Renal cortical epithelial cell (primary cell): Measurements from ENCODE around the gene CDH5. TPM values are rescaled to one million over a fixed set of nuclear protein-coding genes. Genes with fewer than 3 reads are reported as not detected.
A peak's percentile ranks its signal among the peaks of the same experiment; 100 is the strongest.

Experiments used
- DNase-seq: peaks from one replicate; pipeline ENCODE4 v3.0.0-alpha.2; 2011; ENCODE audit warnings: low read depth
- total RNA-seq: library from RNA; depleted of rRNA; stranded (reverse); fragments of >200 nt; gene quantifications from 2 replicates; pipeline ENCODE4 v1.2.3, GENCODE V29; 2014

The CDH5 gene
- total RNA-seq, 1 donor from 2014 or later: 0.65 TPM

DNA sequence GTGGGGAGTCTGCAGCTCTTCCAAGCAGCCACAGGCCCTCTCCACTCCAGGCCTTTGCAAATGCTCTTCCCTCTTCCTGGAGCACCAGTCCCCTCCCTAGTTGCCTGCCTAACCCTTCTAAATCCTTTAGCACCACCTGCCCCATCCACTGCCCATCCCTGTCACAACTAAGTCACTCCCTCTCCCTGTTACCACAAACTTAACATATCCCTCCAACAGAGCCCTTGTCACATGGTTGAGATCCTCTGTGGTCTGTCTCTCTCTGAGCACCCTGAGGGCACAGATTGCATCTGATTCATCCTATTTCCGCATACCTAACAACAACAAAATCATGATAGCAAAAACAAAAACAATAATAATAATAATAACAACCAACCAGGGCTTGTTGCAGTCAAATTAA, 49.6 kb downstream of the CDH5 start:
- DNase-seq: no peak

DNA sequence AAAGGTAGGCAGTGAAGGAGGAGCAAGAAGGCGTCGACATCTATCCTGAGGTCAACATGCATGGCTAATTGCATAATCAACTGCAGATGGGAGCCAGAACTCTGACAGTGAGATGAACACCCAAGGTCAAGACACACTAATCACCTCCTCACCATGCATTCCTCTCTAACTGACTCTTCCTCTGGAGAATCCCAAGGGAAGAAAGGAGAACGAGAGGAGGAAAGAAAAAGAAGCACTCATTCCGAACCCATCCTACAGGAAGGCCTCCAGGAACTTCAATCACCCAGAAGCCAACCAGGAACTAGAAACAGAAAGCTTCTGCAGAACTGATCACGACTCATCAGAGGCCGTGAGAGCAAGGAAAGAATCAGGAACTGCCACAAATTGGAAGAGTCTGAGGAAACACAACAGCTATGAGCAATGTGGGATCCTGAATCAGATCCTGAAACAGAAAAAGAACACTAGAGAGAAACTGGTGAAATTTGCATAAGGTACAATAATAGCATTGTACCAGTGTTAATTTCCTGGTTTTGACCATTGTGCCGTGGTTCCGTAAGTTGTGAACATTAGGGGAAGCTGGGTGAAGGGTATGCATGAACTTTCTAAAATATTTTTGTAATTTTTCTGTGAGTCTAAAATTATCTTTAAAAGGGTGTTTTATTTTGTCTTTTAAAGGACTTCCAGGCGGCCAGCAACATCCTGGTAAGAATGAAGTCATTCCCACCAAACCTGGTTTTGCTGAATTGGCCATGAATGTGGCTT, 50.6 kb downstream of the CDH5 start:
- DNase-seq: peak; percentile 74

DNA sequence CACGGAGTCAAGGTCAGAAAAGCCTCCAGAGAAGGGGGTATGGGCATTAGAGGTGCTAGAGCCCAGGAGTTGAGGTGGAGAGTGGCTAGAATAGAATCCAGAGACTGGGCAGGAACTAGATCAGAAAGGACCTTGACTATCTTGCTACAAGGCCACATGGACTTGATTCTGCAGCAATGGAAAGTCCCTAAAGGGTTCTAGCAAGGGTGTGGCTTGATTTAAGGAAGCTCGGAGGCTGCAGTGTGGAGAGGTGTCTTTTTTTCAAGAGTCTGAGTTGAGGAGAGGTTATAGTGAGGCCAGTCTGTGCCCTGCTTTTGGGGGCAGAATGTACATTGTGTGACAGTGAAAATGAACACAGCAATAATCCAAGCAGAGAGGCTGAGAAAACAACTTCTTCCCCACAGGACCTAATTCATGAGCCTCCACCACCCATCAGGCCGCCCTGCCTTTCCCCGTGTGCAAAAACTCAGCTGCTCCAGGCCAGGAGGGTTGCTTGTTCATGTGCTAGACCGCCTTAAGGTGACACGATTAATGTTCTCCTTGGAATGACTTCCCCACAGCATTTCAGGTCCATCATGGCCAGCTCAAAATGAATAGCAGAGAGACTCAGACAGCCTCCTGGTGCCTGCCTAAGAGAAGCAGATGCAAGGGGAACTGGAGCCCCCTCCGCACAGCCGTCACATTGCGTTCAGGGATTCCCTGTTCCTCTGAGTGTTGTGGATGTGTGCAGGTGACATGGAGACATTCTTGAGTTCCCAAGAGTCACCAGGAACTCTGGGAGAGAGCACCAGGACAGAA, 51.9 kb downstream of the CDH5 start:
- DNase-seq: no peak

DNA sequence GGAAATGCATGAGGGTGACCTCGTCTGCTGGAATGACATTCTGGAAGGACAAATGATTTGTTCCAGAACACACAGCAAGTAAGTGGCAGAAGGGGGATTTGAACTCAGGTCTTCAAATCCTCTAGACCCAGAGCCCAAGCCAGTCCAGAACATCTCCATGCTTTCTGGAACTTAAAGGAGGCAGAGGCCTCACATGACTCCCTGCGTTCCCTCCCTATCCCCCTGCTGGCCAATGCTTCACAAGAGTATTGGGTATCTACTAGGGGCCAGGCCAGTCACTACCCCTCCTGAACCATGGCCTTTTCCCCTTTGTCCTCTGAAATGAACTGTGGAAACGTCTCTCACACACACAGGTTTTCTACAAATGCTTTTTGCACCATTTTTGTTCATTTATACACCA, 53.0 kb downstream of the CDH5 start:
- DNase-seq: no peak

DNA sequence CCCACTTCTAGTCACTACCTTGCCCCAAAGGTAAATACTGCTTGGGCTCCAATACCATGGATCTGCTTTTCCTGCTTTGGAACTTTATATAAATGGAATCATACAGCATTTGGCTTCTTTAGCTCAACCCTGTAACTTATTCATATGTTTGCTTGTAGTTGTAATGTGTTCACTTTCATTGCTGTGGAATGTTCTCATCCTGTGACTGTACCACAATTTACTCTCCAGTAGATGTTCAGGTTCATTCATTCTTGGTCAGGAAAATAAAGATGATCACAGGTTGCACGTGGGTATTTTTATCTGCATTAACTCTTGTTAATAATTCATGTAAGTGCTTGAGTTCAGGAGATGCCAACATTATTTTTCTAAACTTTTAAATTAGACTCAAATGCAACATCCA, 53.9 kb downstream of the CDH5 start:
- peak; percentile 83 for DNase-seq

DNA sequence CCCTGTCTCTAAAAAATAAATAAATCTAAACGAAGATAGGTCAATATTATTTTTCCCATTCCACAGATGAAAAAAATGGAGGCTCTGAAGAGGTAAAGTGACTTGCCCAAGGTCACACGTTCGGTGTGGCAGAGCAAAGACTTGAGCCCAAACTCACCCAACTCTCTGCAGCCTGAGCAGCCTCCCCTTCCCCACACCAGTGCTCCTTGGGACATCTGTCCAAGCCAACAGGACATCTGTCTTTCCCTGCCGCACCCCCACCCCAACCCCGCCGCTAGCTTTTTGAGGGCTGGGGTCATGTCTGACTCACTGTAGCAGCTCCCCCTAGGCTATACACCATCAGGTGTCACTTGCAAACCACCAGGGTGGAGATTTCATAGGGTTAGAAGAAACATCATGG, 55.4 kb downstream of the CDH5 start:
- DNase-seq: no peak

DNA sequence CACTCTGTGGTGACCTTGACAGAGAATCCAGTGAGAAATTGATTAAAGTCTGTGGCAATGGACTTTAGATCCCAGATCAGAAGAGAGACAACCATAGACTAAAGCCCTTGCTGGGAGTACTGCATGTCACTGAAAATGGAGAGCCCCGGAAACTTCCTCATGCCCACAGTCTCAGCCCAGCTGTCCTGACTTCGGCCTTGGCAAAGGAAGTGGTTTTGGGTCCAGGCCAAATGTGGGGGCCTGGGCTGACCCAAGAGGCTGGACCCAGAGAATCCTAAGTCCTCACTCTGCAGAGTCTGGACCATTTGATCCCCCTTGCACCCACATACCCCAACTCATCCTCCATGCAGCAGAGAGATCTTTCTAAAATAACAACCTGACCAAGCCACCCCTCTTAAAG, 55.9 kb downstream of the CDH5 start:
- DNase-seq: no peak

DNA sequence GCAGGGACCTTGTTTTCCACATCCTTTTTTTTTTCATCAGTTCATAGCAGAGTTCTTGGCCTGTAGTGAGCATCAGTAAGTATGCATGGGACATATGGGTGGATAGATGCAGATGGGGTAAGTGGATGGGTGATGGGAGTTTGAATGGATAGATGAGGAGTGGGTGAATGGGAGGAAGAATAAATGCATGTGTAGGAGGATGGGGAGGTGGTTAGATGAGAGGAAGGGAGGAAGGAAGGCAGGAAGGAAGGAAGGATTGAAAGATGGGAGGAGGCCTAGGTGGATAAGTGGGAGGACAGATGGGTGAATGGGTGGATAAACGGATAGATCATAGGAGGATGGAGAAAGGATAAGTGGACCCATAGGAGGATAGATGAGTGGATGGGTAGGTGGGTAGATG, 56.7 kb downstream of the CDH5 start:
- no peak for DNase-seq

DNA sequence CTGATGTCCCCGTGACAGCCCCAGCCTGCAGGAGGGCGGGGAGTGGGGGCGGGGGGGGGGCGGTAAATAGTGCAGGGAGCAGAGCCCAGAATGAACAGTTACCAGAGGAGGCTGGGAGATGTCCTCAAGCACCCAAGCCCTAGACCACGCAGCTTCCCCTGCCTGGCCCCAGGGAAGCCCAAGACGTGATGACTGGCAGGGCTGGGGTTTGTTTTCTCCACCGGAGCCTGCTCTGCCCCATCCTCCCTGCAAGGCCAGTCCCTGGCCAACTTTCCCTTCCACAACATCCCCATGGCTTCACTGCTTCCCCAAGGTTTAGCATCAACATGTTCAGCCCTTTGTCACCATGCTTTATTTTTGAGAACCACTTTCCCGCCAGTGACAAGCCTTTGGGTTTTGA, 59.2 kb downstream of the CDH5 start:
- DNase-seq: no peak

DNA sequence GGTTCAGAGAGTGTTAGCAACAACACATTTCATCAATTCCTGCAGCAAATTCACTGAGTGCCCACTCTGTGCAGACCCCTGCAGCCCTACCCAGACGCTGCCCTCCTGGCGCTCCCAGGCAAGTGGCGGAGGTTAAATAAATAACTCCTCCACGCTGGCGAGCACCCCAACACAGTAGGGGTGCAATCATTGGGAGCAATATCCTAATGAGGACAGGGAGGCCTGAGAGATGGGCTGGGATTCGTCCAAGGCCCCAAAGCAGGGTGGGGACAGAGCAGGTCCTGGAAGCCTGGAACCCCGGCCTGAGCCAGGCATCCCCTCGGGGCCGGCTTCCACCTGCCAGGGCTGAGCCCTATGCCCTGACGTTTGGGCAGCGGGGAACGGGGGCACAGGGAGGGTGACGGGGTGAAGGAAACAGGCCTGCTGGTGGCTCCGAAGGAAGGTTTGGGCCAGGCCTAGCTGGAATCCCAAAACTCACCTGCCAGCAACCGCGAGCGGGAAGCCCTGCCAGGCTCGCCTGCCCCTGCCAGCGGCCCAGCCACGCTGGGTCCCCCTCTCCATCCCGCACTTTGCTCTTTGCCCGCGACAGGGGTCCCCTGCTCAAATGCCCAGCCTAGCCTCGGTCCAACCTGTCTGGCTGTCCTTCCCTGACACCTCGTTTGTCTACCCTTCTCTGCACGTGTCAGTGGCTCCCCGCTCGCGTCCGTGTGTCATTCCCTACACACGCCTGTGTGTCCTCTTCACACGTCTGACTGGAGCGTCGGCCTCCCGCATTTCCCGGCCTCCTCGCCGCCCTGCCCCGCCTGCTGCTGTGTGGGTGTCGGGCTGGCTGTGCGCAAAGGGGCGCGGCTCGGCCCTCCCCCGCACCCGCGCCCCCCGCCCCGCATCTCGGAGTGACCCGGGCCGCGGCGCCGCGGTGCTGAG, 59.9 kb downstream of the CDH5 start:
- DNase-seq: no peak

DNA sequence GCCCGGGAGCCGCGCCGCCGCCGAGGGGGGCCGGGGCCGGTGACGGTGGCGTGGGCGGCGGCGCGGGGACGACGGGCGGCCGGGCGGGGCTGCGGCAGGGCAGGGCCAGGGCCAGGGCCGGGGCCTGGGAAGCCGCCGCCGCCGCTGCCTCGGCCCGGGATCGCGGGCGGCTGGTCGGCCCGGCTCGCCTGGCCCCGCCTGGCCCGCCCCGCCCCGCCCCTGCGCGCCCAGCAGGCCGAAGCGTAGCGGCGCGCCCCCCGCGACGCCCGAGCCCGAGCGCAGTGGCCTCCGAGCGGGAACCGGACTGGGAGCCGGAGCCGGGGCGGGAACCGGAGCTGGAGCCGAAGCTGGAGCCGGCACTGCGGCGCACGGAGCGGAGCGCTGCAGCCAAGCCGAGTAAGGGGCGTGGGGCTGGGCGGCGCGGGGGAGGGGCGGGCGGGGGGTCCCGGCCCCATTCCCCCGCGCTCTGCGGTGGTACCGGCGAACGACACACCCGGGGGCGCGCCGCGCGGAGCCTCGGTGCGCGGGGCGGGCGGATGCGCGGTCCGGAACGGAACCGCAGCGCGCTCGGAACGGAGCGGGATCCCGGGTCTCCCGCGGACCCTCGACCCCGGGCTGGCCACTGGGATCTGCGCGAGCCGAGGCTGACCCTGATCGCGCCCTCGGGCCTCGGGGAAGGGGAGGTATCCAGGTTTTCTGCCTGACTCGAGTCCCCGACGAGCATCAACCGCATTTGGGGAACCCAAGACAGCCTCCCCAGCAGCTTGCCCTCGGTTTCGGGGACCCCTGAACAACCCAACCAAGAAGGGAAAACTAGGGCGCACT, 60.8 kb downstream of the CDH5 start, which contains the start of gene BEAN1:
Gene BEAN1, plus strand, starts transcription at position 260 of the 825 bp plus-strand sequence. CDS start 10,382 bp downstream, outside the sequence.
- DNase-seq: no peak

DNA sequence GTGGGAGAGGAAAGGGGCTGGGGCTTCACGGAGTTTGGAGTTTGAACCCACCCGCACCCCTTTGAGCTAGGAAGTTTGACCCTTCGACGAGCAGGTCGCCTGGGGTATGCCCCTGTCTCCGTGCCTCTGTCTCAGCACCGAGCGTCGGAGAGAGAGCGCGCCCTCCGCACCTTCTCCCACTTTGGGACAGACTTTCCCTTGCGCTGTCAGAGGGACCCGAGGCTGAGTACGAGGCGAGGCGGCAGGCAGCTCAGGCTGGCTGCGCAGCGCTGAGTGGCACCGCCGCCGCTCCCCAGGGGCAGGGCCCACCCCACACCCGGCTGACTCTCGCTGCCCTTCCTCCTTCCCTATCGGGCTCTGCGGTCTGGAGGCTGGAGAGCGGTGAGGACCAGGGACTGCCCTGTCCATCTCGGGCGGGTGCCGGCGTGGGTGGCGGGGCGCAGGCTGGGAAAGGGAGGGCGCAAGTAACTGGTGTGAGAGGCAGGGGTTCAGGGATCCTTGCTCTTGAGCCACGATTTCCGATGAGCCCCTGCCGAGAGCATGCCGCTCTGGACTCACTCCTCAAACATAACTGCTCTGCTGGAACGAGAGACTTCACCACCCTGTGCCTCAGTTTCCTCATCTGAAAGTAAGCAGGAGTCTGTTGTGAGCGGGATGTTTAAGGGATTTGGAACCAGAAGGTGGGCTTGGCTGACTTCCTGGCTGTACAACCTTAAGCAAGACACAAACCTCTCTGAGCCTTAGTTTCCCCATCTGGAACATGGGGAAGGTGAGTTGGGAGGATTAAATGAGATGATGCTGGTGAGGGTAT, 61.6 kb downstream of the CDH5 start:
- no peak for DNase-seq

DNA sequence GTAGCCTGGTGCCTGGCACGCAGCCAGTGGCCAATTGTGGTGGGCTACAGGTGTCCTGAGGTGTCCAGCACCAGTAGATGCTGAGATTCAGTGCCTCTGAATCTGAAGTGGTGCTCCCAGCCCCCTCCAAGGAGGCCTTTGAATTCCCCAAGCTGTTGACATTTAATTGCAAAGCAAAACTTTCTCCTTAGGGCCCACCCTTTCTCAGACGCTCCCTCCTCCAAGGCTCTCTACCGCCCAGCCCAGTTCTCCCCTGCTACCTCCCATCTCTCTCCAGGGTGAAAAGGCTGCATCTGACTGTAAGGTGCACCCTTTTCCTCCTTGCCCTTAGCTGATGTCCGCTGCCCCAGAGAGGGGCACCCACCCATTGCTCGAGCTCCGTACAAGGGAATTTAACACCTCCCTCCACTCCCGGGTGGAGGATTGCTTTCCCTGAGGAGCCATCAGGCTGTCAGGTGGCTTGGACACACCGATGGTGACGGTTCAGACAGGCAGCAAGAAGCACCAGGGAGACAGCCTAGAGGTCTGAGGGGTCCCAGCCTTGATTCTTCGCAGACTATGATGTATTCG, 62.3 kb downstream of the CDH5 start:
- DNase-seq: no peak

DNA sequence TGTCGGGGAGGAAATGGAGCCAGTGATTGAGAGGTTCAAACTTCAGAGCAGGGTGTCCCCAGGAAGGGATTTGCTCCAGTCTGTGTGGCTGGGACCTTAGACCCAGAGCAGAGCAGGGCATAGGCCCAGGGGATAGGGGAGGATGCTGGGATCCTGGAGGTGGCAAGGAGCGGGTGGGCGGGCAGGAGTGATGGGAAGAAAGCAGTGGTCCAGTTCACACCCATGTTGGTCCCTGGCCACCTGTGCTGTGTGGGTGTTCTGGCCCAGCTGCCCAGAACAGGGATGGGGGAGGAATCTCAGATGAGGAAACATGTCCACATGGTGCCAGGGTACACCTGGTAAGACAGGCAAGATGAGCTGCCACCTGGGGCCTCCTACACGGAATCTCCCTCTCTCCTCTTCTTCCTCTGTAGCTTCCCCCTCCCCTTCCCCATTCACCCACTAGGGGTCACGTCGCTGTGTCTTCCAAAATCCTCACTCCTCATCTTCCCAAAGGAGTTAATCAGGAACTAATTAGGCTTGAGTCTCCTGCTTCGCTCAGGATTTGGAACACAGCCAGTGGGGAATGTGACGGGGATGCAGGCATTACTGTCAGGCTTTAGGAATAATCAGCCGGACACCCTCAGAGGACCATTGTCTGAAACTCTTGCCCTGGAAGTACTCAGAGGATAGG, 62.9 kb downstream of the CDH5 start:
- no peak for DNase-seq

DNA sequence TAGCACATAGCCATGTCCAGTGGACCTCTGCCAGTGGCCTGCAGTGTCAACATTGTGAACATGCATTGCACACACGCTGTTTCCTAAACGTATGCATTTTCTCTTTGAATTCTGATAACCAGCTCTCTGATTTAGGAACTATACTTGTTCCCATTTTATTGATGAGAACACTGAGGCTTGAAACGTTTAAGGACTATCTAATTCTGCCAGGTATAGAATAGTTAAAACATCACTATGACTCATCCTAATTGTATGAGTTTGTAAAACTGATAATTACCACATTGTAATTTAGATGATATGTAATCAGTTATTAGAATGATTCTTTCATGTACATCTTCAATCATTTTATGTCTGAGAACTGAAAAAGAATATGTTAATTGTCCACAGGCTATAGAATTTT, 63.7 kb downstream of the CDH5 start:
- no peak for DNase-seq

DNA sequence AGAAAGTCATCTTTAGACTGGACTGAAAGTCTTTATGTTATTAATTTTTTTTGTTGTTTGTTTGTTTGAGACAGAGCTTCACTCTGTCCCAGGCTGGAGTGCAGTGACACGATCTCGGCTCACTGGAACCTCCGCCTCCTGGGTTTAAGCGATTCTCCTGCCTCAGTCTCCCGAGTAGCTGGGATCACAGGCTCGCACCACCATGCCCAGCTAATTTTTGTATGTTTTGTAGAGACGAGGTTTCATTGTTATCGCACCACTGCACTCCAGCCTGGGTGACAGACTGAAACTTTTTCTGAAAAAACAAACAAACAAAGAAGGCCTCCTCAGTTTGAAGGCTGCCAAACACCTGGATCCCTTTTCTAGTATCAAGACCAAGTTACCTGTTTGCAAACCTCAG, 65.3 kb downstream of the CDH5 start:
- DNase-seq: no peak

DNA sequence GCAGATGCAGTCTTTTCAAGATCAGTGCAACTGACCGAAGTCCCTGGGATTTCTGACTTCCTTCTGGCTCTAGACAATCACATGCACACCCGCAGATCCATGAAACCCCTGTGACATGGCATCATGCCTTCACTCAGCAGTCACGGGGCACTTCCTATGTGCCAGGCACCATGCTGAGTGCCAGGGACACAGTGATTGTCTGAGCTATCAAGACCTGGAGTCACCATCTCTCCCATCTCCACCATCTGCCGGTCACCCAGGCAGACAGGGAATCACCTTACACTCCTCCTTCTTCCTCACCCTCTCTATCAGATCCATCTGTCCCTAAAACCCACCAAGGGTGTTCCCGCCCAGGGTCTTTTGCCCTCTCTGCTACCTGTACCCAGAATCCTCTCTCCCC, 65.9 kb downstream of the CDH5 start:
- no peak for DNase-seq

DNA sequence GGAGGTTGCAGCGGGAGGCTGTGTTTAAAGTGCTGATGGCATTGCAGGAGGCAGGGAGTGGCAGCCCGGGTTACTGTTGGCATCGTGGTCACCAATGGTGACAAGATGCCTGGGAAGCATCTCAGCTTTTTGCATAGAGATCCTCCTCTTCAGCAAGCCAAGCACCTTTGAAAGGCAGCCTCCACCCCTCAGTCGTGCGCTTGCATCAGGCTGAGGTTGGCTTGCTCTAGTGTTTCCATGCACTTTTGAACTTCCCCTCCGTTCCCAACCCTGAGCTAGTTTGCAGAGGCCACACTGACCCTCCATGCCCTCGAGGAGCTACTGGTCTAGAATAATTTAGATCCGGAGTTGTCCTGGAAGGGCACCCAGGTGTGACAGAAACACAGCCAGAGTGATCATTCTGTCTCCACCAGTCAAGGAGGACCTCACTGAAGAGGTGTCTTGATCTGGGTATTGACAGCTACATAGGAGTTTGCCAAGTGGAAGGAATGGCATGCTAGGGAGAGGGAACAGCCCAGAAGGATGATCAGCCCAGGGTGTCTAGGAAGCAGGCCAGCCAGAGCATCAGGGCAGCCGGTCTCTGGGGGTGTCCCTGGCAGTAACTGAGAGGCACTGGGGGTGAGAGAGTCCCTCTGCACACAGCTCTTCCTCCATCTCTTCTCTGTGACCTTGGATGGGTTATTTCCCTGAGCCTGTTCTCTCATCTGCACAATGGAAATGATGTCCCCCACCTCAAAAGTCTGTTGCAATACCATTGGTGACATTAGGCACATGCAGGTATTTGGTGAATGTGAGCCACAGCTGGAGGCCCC, 68.3 kb downstream of the CDH5 start:
- no peak for DNase-seq

DNA sequence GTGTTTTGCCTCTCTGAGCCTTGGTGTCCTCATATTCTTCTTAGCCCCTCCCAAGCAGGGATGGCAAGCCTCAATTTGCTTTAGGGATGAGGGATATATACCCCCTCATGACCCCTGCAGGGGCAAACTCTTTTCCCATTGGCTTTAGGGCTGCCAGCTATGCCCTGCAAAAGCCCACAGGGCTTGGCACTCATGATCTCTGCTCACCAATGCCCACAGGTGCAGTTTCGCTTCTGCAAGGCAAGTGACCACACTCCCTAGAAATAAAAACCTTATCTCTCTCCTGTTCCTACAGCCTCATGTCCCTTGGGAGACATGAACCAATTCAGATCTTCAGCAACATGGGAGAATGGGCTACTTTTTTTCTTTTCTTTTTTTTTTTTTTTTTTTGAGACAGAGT, 69.4 kb downstream of the CDH5 start:
- DNase-seq: no peak
